T-helper 2 cell treated with Interferon-gamma antibody and Interleukin-4, amounts not matched to agents 100 ng/mL and 5 ng/mL, for 36 hours (primary cell): ENCODE measurements around the gene CPED1. TPM values are rescaled to one million over a fixed set of nuclear protein-coding genes. Genes with fewer than 3 reads are reported as not detected.
"Not testable (repeated sequence)": the region's sequence is repeated elsewhere in the genome, so short reads cannot be mapped to it uniquely, and the experiment has no call there.

Experiments used
- intact Hi-C: fragments of 100-400 bp; cut with micrococcal nuclease; formaldehyde crosslinking; loops from one replicate; pipeline ENCODE4 v1.15.1; 2023
- total RNA-seq: library from RNA; stranded (reverse); gene quantifications from 2 replicates; pipeline ENCODE4 v1.2.3, GENCODE V29; 2022

CPED1 gene
- total RNA-seq, 1 donor from 2014 or later = not detected

- intact Hi-C loops = no loop called here
Measured at GRCh38 chr7:121061677-121062582, 73.4 kb downstream of the CPED1 start.

- intact Hi-C loops = no loop called here
Measured at GRCh38 chr7:121062671-121063279, 74.3 kb downstream of the CPED1 start.

GRCh38 chr7:121067717-121068116, 79.2 kb downstream of the CPED1 start:
- intact Hi-C loops = not testable (repeated sequence)

GRCh38 chr7:121069346-121070100, 81.0 kb downstream of the CPED1 start:
- intact Hi-C loops = no loop called here

- intact Hi-C loops = no loop called here
Measured at GRCh38 chr7:121071132-121071531, 82.6 kb downstream of the CPED1 start.

- intact Hi-C loops = no loop called here
Measured at GRCh38 chr7:121071662-121072061, 83.2 kb downstream of the CPED1 start.

GRCh38 chr7:121072826-121073225, 84.3 kb downstream of the CPED1 start:
- intact Hi-C loops = no loop called here

GRCh38 chr7:121073463-121074099, 85.1 kb downstream of the CPED1 start:
- intact Hi-C loops = no loop called here

- intact Hi-C loops = not testable (repeated sequence)
Measured at GRCh38 chr7:121075424-121075841, 86.9 kb downstream of the CPED1 start.

GRCh38 chr7:121075952-121076349, 87.4 kb downstream of the CPED1 start:
- intact Hi-C loops = no loop called here

- intact Hi-C loops = no loop called here
Measured at GRCh38 chr7:121076350-121077164, 88.0 kb downstream of the CPED1 start.

- intact Hi-C loops = no loop called here
Measured at GRCh38 chr7:121077165-121077630, 88.7 kb downstream of the CPED1 start.

- intact Hi-C loops = no loop called here
Measured at GRCh38 chr7:121078701-121079227, 90.3 kb downstream of the CPED1 start.

GRCh38 chr7:121079425-121080169, 91.1 kb downstream of the CPED1 start:
- intact Hi-C loops = loop anchor here (5.0 kb wide), 1 partner anchor 287 kb away; no protein-coding TSS in a partner anchor

GRCh38 chr7:121080257-121080912, 91.9 kb downstream of the CPED1 start:
- intact Hi-C loops = loop anchor here (5.0 kb wide), 1 partner anchor 288 kb away; no protein-coding TSS in a partner anchor

GRCh38 chr7:121080913-121081326, 92.4 kb downstream of the CPED1 start:
- intact Hi-C loops = loop anchor here (1.0 to 5.0 kb wide), 3 partner anchors 94 to 289 kb away; no protein-coding TSS in a partner anchor

- intact Hi-C loops = loop anchor here (1.0 to 5.0 kb wide), 3 partner anchors 94 to 289 kb away; no protein-coding TSS in a partner anchor
Measured at GRCh38 chr7:121081327-121081936, 92.9 kb downstream of the CPED1 start.
